Myocyte (in vitro differentiated cells): ENCODE measurements around the gene ZBED1. TPM values are rescaled to one million over a fixed set of nuclear protein-coding genes. Genes with fewer than 3 reads are reported as not detected.
"Not testable (repeated sequence)": the region's sequence is repeated elsewhere in the genome, so short reads cannot be mapped to it uniquely, and the experiment has no call there.

Experiments used
- DNase-seq: peaks from one replicate; pipeline ENCODE4 v3.0.0-alpha.2; 2012; ENCODE audit warnings: low read depth
- total RNA-seq: library from RNA; depleted of rRNA; stranded (reverse); fragments of >200 nt; gene quantifications from 2 replicates; pipeline ENCODE4 v1.2.3, GENCODE V29; 2014

The ZBED1 gene
- total RNA-seq, 1 donor from 2014 or later, result 38.8 TPM

- no peak for DNase-seq
These were observed 1.9 kb downstream of the ZBED1 start for GRCh38 chrX:2498781-2499302.

- DNase-seq, result no peak
These were observed 2.6 kb downstream of the ZBED1 start for GRCh38 chrX:2497961-2498780.

- no peak for DNase-seq
These were observed 5.2 kb downstream of the ZBED1 start for GRCh38 chrX:2495595-2495994.

GRCh38 chrX:2492531-2493218 is 8.1 kb downstream of the ZBED1 start:
- DNase-seq, result no peak

- no peak for DNase-seq
These were observed 10.1 kb downstream of the ZBED1 start for GRCh38 chrX:2490634-2491033.

GRCh38 chrX:2489446-2490445 is 11.0 kb downstream of the ZBED1 start:
- no peak for DNase-seq

GRCh38 chrX:2488621-2489285 is 12.0 kb downstream of the ZBED1 start:
- DNase-seq, result no peak

GRCh38 chrX:2487366-2487765 is 13.4 kb downstream of the ZBED1 start:
- DNase-seq, result no peak

- DNase-seq, result no peak
These were observed 14.2 kb downstream of the ZBED1 start for GRCh38 chrX:2486476-2487133.

- no peak for DNase-seq
These were observed 14.9 kb downstream of the ZBED1 start for GRCh38 chrX:2485789-2486345.

- DNase-seq, result no peak
These were observed 15.8 kb downstream of the ZBED1 start for GRCh38 chrX:2484721-2485648.

- no peak for DNase-seq
These were observed 16.5 kb downstream of the ZBED1 start for GRCh38 chrX:2484256-2484655.

GRCh38 chrX:2483398-2484060 is 17.2 kb downstream of the ZBED1 start:
- no peak for DNase-seq

- not testable (repeated sequence) for DNase-seq
These were observed 19.2 kb downstream of the ZBED1 start for GRCh38 chrX:2481597-2481996.

GRCh38 chrX:2479982-2480381 is 20.8 kb downstream of the ZBED1 start:
- not testable (repeated sequence) for DNase-seq

- no peak for DNase-seq
These were observed 21.4 kb downstream of the ZBED1 start for GRCh38 chrX:2479420-2479780.

- no peak for DNase-seq
These were observed 22.0 kb downstream of the ZBED1 start for GRCh38 chrX:2478546-2479419.
